ENCODE measurements around the gene TMEM170B. TPM values are rescaled to one million over a fixed set of nuclear protein-coding genes. Genes with fewer than 3 reads are reported as not detected.

The TMEM170B gene
- total RNA-seq, 1 experiment from 2014 or later, result 3.5 TPM

DNA sequence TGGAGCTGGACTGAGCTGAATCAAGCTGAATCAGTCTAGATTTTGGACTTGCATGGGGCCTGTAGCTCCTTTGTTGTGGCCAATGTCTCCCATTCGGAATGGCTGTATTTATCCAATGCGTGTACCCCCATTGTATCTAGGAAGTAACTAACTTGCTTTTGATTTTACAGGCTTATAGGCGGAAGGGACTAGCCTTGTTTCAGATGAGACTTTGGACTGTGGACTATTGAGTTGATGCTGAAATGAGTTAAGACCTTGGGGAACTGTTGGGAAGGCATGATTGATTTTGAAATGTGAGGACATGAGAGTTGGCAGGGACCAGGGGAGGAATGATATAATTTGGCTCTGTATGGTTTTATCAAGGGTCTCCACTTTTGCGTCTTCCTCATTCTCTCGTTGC is 3.0 kb upstream of the TMEM170B start:
- DNase-seq (ENCODE audit: low spot score), result no peak
- TF ChIP-seq KAT7 (CRISPR knock-in tag; IDR thresholded peaks at IDR 0.05; ENCODE audit: borderline replicate concordance) (no peak), JUN (CRISPR knock-in tag; IDR thresholded peaks at IDR 0.05) (no peak), TEAD1 (CRISPR knock-in tag; IDR thresholded peaks at IDR 0.05) (no peak), ZNF671 (CRISPR knock-in tag; IDR thresholded peaks at IDR 0.05) (no peak), GTF2I (CRISPR knock-in tag; conservative IDR thresholded peaks at IDR 0.05) (no peak), NFYB (CRISPR knock-in tag; conservative IDR thresholded peaks at IDR 0.05; ENCODE audit: low read depth) (no peak)
- TF ChIP-seq, protein P1, sequence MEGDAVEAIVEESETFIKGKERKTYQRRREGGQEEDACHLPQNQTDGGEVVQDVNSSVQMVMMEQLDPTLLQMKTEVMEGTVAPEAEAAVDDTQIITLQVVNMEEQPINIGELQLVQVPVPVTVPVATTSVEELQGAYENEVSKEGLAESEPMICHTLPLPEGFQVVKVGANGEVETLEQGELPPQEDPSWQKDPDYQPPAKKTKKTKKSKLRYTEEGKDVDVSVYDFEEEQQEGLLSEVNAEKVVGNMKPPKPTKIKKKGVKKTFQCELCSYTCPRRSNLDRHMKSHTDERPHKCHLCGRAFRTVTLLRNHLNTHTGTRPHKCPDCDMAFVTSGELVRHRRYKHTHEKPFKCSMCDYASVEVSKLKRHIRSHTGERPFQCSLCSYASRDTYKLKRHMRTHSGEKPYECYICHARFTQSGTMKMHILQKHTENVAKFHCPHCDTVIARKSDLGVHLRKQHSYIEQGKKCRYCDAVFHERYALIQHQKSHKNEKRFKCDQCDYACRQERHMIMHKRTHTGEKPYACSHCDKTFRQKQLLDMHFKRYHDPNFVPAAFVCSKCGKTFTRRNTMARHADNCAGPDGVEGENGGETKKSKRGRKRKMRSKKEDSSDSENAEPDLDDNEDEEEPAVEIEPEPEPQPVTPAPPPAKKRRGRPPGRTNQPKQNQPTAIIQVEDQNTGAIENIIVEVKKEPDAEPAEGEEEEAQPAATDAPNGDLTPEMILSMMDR (IDR thresholded peaks at IDR 0.05), result no peak
- TF ChIP-seq, protein P2, sequence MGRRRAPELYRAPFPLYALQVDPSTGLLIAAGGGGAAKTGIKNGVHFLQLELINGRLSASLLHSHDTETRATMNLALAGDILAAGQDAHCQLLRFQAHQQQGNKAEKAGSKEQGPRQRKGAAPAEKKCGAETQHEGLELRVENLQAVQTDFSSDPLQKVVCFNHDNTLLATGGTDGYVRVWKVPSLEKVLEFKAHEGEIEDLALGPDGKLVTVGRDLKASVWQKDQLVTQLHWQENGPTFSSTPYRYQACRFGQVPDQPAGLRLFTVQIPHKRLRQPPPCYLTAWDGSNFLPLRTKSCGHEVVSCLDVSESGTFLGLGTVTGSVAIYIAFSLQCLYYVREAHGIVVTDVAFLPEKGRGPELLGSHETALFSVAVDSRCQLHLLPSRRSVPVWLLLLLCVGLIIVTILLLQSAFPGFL (CRISPR knock-in tag; IDR thresholded peaks at IDR 0.05; ENCODE audit: borderline replicate concordance), result no peak
- TF ChIP-seq, protein P3, sequence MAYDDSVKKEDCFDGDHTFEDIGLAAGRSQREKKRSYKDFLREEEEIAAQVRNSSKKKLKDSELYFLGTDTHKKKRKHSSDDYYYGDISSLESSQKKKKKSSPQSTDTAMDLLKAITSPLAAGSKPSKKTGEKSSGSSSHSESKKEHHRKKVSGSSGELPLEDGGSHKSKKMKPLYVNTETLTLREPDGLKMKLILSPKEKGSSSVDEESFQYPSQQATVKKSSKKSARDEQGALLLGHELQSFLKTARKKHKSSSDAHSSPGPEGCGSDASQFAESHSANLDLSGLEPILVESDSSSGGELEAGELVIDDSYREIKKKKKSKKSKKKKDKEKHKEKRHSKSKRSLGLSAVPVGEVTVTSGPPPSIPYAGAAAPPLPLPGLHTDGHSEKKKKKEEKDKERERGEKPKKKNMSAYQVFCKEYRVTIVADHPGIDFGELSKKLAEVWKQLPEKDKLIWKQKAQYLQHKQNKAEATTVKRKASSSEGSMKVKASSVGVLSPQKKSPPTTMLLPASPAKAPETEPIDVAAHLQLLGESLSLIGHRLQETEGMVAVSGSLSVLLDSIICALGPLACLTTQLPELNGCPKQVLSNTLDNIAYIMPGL (CRISPR knock-in tag; IDR thresholded peaks at IDR 0.05), result no peak
- Mint-ChIP-seq H3K4me1 (peaks cover 18% of the 10 kb centered on the region), H3K9me3 (no peaks in the 10 kb centered on the region), H3K27me3 (ENCODE audit: low read depth) (peaks cover 20% of the 10 kb centered on the region), H3K4me3 (no peak overlapping the region), H3K36me3 (no peaks in the 10 kb centered on the region), H3K27ac (no peak overlapping the region)
- ATAC-seq, result no peak
- POLR2A ChIA-PET, result no interaction called here
- CTCF ChIA-PET, result no interaction called here

DNA sequence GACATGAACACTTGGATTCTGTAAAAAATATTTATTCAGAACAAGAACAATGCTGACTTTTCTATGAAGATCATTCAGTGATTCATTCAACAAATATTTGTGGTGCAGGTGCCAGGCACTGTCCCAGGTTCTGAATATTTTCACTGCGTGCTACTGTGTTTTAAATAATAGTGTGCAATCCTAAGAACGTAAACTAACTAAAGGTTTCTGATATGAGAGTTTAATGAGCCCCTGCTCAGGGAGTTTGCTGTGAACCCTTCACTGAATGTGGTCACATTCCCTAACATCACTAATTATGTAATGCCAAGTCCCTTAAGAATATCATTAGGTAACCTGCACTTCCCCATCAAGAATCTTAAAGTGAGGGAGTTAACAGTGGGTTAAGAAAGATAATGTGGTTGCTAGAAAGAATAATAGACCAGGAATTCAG is 1.7 kb upstream of the TMEM170B start:
- DNase-seq (ENCODE audit: low spot score) (no peak), ATAC-seq (no peak)
- H3K27me3 Mint-ChIP-seq (ENCODE audit: low read depth), result peaks cover 20% of the 10 kb centered on the region
- no peaks in the 10 kb centered on the region for H3K36me3 Mint-ChIP-seq
- H3K4me1 Mint-ChIP-seq, result peaks cover 18% of the 10 kb centered on the region
- H3K27ac Mint-ChIP-seq, result no peak overlapping the region
- TF ChIP-seq, protein P4, sequence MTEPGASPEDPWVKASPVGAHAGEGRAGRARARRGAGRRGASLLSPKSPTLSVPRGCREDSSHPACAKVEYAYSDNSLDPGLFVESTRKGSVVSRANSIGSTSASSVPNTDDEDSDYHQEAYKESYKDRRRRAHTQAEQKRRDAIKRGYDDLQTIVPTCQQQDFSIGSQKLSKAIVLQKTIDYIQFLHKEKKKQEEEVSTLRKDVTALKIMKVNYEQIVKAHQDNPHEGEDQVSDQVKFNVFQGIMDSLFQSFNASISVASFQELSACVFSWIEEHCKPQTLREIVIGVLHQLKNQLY (CRISPR knock-in tag; IDR thresholded peaks at IDR 0.05), result no peak
- TF ChIP-seq MYBL2 (CRISPR knock-in tag; IDR thresholded peaks at IDR 0.05) (no peak), TEAD4 (CRISPR knock-in tag; IDR thresholded peaks at IDR 0.05) (no peak)
- no peaks in the 10 kb centered on the region for H3K9me3 Mint-ChIP-seq
- ChIA-PET POLR2A (no interaction called here), CTCF (interaction anchor here (1.0 kb wide), 1 partner anchor 39 kb away, joined by 3 read pairs; no protein-coding TSS in a partner anchor)
- 0 out of 2 replicates have a peak overlapping the region, but pooled peaks have one; percentile 12 for H3K4me3 Mint-ChIP-seq

DNA sequence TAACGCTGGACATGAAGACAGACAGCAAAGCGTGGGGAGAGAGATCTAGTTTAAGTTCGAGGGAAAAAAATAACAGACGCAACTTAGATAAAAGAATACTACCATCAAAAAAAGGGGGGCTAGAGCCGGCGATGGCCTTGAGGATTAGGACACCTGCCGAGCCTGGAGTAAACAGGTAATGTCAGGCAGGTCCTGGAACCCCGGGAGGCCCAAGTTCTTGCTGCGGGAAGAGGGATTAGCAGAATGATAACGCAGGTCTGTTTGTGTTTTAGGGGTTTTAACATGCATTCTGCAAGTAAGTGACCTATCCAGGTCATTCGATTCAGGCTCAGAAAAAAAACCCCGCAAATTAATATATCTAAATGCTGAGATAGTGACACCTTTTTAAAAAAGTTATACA is 754 bp upstream of the TMEM170B start:
- Mint-ChIP-seq H3K27ac (no peak overlapping the region), H3K36me3 (no peaks in the 10 kb centered on the region), H3K4me3 (peak overlapping the region; percentile 76), H3K9me3 (no peaks in the 10 kb centered on the region), H3K27me3 (ENCODE audit: low read depth) (peaks cover 20% of the 10 kb centered on the region), H3K4me1 (peaks cover 18% of the 10 kb centered on the region)
- ATAC-seq (no peak), DNase-seq (ENCODE audit: low spot score) (peak; percentile 44)
- ChIA-PET CTCF (interaction anchor here (1.0 kb wide), 1 partner anchor 40 kb away, joined by 3 read pairs; no protein-coding TSS in a partner anchor), POLR2A (no interaction called here)
- no peak for TF ChIP-seq NFATC4 (CRISPR knock-in tag; IDR thresholded peaks at IDR 0.05)
- no peak for TF ChIP-seq TEAD1 (CRISPR knock-in tag; IDR thresholded peaks at IDR 0.05)
- no peak for TF ChIP-seq HMGA2 (CRISPR knock-in tag; IDR thresholded peaks at IDR 0.05)
- TF ChIP-seq, protein P5, sequence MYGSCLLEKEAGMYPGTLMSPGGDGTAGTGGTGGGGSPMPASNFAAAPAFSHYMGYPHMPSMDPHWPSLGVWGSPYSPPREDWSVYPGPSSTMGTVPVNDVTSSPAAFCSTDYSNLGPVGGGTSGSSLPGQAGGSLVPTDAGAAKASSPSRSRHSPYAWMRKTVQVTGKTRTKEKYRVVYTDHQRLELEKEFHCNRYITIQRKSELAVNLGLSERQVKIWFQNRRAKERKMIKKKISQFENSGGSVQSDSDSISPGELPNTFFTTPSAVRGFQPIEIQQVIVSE (CRISPR knock-in tag; IDR thresholded peaks at IDR 0.05; ENCODE audit: borderline replicate concordance), result no peak
- TF ChIP-seq, protein P6, sequence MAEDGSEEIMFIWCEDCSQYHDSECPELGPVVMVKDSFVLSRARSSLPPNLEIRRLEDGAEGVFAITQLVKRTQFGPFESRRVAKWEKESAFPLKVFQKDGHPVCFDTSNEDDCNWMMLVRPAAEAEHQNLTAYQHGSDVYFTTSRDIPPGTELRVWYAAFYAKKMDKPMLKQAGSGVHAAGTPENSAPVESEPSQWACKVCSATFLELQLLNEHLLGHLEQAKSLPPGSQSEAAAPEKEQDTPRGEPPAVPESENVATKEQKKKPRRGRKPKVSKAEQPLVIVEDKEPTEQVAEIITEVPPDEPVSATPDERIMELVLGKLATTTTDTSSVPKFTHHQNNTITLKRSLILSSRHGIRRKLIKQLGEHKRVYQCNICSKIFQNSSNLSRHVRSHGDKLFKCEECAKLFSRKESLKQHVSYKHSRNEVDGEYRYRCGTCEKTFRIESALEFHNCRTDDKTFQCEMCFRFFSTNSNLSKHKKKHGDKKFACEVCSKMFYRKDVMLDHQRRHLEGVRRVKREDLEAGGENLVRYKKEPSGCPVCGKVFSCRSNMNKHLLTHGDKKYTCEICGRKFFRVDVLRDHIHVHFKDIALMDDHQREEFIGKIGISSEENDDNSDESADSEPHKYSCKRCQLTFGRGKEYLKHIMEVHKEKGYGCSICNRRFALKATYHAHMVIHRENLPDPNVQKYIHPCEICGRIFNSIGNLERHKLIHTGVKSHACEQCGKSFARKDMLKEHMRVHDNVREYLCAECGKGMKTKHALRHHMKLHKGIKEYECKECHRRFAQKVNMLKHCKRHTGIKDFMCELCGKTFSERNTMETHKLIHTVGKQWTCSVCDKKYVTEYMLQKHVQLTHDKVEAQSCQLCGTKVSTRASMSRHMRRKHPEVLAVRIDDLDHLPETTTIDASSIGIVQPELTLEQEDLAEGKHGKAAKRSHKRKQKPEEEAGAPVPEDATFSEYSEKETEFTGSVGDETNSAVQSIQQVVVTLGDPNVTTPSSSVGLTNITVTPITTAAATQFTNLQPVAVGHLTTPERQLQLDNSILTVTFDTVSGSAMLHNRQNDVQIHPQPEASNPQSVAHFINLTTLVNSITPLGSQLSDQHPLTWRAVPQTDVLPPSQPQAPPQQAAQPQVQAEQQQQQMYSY (CRISPR knock-in tag; IDR thresholded peaks at IDR 0.05), result no peak
- TF ChIP-seq, protein P7, sequence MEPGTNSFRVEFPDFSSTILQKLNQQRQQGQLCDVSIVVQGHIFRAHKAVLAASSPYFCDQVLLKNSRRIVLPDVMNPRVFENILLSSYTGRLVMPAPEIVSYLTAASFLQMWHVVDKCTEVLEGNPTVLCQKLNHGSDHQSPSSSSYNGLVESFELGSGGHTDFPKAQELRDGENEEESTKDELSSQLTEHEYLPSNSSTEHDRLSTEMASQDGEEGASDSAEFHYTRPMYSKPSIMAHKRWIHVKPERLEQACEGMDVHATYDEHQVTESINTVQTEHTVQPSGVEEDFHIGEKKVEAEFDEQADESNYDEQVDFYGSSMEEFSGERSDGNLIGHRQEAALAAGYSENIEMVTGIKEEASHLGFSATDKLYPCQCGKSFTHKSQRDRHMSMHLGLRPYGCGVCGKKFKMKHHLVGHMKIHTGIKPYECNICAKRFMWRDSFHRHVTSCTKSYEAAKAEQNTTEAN (CRISPR knock-in tag; IDR thresholded peaks at IDR 0.05), result no peak
- no peak for TF ChIP-seq ZNF671 (CRISPR knock-in tag; IDR thresholded peaks at IDR 0.05)
- no peak for TF ChIP-seq ZNF416 (CRISPR knock-in tag; IDR thresholded peaks at IDR 0.05)
- TF ChIP-seq, protein P8, sequence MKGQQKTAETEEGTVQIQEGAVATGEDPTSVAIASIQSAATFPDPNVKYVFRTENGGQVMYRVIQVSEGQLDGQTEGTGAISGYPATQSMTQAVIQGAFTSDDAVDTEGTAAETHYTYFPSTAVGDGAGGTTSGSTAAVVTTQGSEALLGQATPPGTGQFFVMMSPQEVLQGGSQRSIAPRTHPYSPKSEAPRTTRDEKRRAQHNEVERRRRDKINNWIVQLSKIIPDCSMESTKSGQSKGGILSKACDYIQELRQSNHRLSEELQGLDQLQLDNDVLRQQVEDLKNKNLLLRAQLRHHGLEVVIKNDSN (CRISPR knock-in tag; IDR thresholded peaks at IDR 0.05), result no peak
- TF ChIP-seq, protein P9, sequence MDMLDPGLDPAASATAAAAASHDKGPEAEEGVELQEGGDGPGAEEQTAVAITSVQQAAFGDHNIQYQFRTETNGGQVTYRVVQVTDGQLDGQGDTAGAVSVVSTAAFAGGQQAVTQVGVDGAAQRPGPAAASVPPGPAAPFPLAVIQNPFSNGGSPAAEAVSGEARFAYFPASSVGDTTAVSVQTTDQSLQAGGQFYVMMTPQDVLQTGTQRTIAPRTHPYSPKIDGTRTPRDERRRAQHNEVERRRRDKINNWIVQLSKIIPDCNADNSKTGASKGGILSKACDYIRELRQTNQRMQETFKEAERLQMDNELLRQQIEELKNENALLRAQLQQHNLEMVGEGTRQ (CRISPR knock-in tag; IDR thresholded peaks at IDR 0.05), result no peak
